ENCODE measurements around the gene COPA. TPM values are rescaled to one million over a fixed set of nuclear protein-coding genes. Genes with fewer than 3 reads are reported as not detected.

COPA gene
- total and polyA plus RNA-seq, 2 experiments from 2014 or later: 141 to 151 TPM

- Histone ChIP-seq H2AFZ (no peak overlapping the region), H3K27ac (no peak overlapping the region), H3K4me3 (no peak overlapping the region), H3K36me3 (replicated peaks; ENCODE audit: insufficient read depth, low read depth) (no peaks in the 10 kb centered on the region), H3K27me3 (no peaks in the 10 kb centered on the region), H3K4me1 (ENCODE audit: insufficient read depth) (peaks cover 9% of the 10 kb centered on the region), H3K4me2 (no peak overlapping the region), H4K20me1 (ENCODE audit: insufficient read depth, poor library complexity, severe bottlenecking) (peaks cover 13% of the 10 kb centered on the region), H3K79me2 (peaks cover 82% of the 10 kb centered on the region), H3K9me2 (replicated peaks; ENCODE audit: insufficient read depth) (no peaks in the 10 kb centered on the region), H3K9me3 (ENCODE audit: low read depth) (no peaks in the 10 kb centered on the region)
- TF ChIP-seq CTCF (IDR thresholded peaks at IDR 0.05; ENCODE audit: poor library complexity): peak; percentile 80
- TF ChIP-seq EZH2phosphoT487 (IDR thresholded peaks at IDR 0.05; ENCODE audit: low read depth, severe bottlenecking, unreplicated experiment): no peak
- peak; percentile 87 for DNase-seq (ENCODE audit: low spot score)
- WGBS (ENCODE audit: low lambda C conversion rate, missing lambda C conversion rate): 74% methylated on average over 5 of the region's 5 CpGs
Measured at GRCh38 chr1:160251687-160252526, 91.1 kb downstream of the COPA start.

- Histone ChIP-seq H3K27me3 (no peaks in the 10 kb centered on the region), H4K20me1 (ENCODE audit: insufficient read depth, poor library complexity, severe bottlenecking) (peaks cover 13% of the 10 kb centered on the region), H3K9me3 (ENCODE audit: low read depth) (no peaks in the 10 kb centered on the region), H3K9me2 (replicated peaks; ENCODE audit: insufficient read depth) (no peaks in the 10 kb centered on the region), H3K4me3 (no peak overlapping the region), H3K27ac (no peak overlapping the region), H3K4me2 (no peak overlapping the region), H2AFZ (no peak overlapping the region), H3K36me3 (replicated peaks; ENCODE audit: insufficient read depth, low read depth) (no peaks in the 10 kb centered on the region), H3K4me1 (ENCODE audit: insufficient read depth) (peaks cover 8% of the 10 kb centered on the region), H3K79me2 (peaks cover 82% of the 10 kb centered on the region)
- no peak for DNase-seq (ENCODE audit: low spot score)
- no peak for TF ChIP-seq EZH2 (IDR thresholded peaks at IDR 0.05; ENCODE audit: borderline replicate concordance)
Measured at GRCh38 chr1:160251011-160251410, 92.0 kb downstream of the COPA start.

DNA sequence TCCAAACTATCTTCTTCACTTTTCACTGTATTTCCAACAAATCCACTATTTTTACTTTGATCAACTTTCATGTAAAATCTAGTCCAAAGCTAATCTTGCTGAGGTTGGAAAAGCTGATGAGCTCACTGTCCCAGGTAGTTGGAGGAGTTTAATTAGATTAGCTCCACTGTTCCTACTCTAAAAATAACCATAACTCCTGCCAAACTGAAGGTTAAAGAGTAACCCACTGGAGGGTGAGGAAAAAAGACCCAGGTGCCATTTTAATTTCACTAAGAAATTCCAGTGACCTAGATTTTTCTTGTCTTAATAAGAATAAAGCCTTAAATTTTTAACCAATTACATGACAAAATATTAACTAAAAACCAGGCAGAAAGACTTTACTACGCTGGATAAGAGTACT is 96.0 kb downstream of the COPA start:
- Histone ChIP-seq H3K27ac (no peak overlapping the region), H3K9me3 (ENCODE audit: low read depth) (no peaks in the 10 kb centered on the region), H3K9me2 (replicated peaks; ENCODE audit: insufficient read depth) (no peaks in the 10 kb centered on the region), H2AFZ (no peak overlapping the region), H3K4me1 (ENCODE audit: insufficient read depth) (peaks cover 8% of the 10 kb centered on the region), H3K79me2 (peaks cover 88% of the 10 kb centered on the region), H3K4me3 (no peak overlapping the region), H3K4me2 (no peak overlapping the region), H3K36me3 (replicated peaks; ENCODE audit: insufficient read depth, low read depth) (no peaks in the 10 kb centered on the region), H4K20me1 (ENCODE audit: insufficient read depth, poor library complexity, severe bottlenecking) (peaks cover 39% of the 10 kb centered on the region), H3K27me3 (no peaks in the 10 kb centered on the region)
- 94% methylated on average over 1 of the region's 1 CpG for WGBS (ENCODE audit: low lambda C conversion rate, missing lambda C conversion rate)
- TF ChIP-seq EZH2phosphoT487 (IDR thresholded peaks at IDR 0.05; ENCODE audit: low read depth, severe bottlenecking, unreplicated experiment) (no peak), CTCF (IDR thresholded peaks at IDR 0.05; ENCODE audit: poor library complexity) (no peak), EZH2 (IDR thresholded peaks at IDR 0.05; ENCODE audit: borderline replicate concordance) (no peak)
- DNase-seq (ENCODE audit: low spot score): no peak

GRCh38 chr1:160245434-160245833 is 97.6 kb downstream of the COPA start:
- TF ChIP-seq EZH2phosphoT487 (IDR thresholded peaks at IDR 0.05; ENCODE audit: low read depth, severe bottlenecking, unreplicated experiment) (no peak), CTCF (IDR thresholded peaks at IDR 0.05; ENCODE audit: poor library complexity) (no peak), EZH2 (IDR thresholded peaks at IDR 0.05; ENCODE audit: borderline replicate concordance) (no peak)
- Histone ChIP-seq H3K4me2 (no peak overlapping the region), H3K4me3 (no peak overlapping the region), H3K79me2 (peaks cover 84% of the 10 kb centered on the region), H2AFZ (no peak overlapping the region), H4K20me1 (ENCODE audit: insufficient read depth, poor library complexity, severe bottlenecking) (peaks cover 32% of the 10 kb centered on the region), H3K9me2 (replicated peaks; ENCODE audit: insufficient read depth) (no peaks in the 10 kb centered on the region), H3K36me3 (replicated peaks; ENCODE audit: insufficient read depth, low read depth) (no peaks in the 10 kb centered on the region), H3K27ac (no peak overlapping the region), H3K27me3 (no peaks in the 10 kb centered on the region), H3K9me3 (ENCODE audit: low read depth) (no peaks in the 10 kb centered on the region), H3K4me1 (ENCODE audit: insufficient read depth) (peaks cover 8% of the 10 kb centered on the region)
- 92% methylated on average over 1 of the region's 1 CpG for WGBS (ENCODE audit: low lambda C conversion rate, missing lambda C conversion rate)
- DNase-seq (ENCODE audit: low spot score): no peak

Measured in hepatocyte (in vitro differentiated cells).